HEK293T (cell line): ENCODE measurements around the gene EHD4.

ENCODE experiments used
- ARNT ChIP-seq: fragments of 450-650 bp; IDR thresholded peaks from 2 replicates; pipeline ENCODE4 v1.6.1; 2017; ENCODE audit warnings: mild to moderate bottlenecking
- BHLHE40 ChIP-seq: fragments of 450-650 bp; IDR thresholded peaks from 2 replicates; pipeline ENCODE4 v1.6.1; 2016; ENCODE audit warnings: mild to moderate bottlenecking, moderate library complexity, borderline replicate concordance
- ELF4 ChIP-seq: fragments of 450-650 bp; IDR thresholded peaks from 2 replicates; pipeline ENCODE4 v1.6.1; 2017; ENCODE audit warnings: antibody characterized with exemption
- FOXA1 ChIP-seq: fragments of 450-650 bp; IDR thresholded peaks from 2 replicates; pipeline ENCODE4 v1.6.1; 2016; ENCODE audit warnings: mild to moderate bottlenecking
- FOXK2 ChIP-seq: fragments of 450-650 bp; IDR thresholded peaks from 2 replicates; pipeline ENCODE4 v1.6.1; 2016; ENCODE audit warnings: mild to moderate bottlenecking
- FOXM1 ChIP-seq: fragments of 450-650 bp; IDR thresholded peaks from 2 replicates; pipeline ENCODE4 v1.6.1; 2017; ENCODE audit warnings: mild to moderate bottlenecking, borderline replicate concordance
- HDGF ChIP-seq: fragments of 450-650 bp; IDR thresholded peaks from 2 replicates; pipeline ENCODE4 v1.6.1; 2017; ENCODE audit warnings: antibody characterized with exemption, borderline replicate concordance
- L3MBTL2 ChIP-seq: fragments of 450-650 bp; conservative IDR thresholded peaks from 2 replicates; pipeline ENCODE4 v1.6.1; 2016; ENCODE audit warnings: mild to moderate bottlenecking
- LEF1 ChIP-seq: fragments of 450-650 bp; IDR thresholded peaks from 2 replicates; pipeline ENCODE4 v1.6.1; 2017; ENCODE audit warnings: mild to moderate bottlenecking, borderline replicate concordance
- NFRKB ChIP-seq: fragments of 450-650 bp; IDR thresholded peaks from 2 replicates; pipeline ENCODE4 v1.6.1; 2016; ENCODE audit warnings: mild to moderate bottlenecking, moderate library complexity
- SP1 ChIP-seq: fragments of 450-650 bp; IDR thresholded peaks from 2 replicates; pipeline ENCODE4 v1.6.1; 2017
- SUZ12 ChIP-seq: fragments of 450-650 bp; IDR thresholded peaks from 2 replicates; pipeline ENCODE4 v1.6.1; 2016; ENCODE audit warnings: mild to moderate bottlenecking
- TARDBP ChIP-seq: fragments of 450-650 bp; IDR thresholded peaks from 2 replicates; pipeline ENCODE4 v1.6.1; 2016
- ZNF384 ChIP-seq: fragments of 450-650 bp; IDR thresholded peaks from 2 replicates; pipeline ENCODE4 v1.6.1; 2016

DNA sequence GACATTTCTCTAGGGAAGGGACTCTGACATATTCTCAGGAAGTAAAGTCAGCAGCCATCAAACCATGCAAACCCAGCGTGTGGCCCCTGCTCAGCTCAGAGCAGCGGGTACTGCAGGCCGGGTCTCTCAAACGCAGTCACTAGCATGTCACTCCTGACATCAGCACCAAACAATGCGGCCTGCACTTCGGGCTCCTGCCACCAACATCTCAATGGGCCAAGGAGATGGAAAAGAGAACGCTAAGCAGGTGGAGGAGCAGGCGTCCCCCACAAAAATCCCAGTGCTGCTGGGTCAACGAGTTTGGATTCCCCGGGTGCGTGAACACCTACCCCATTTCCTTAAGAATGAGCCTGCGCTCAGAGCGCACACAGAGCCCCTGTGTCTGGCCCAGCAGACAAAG, 68.6 kb downstream of the EHD4 start:
- TF ChIP-seq ZNF384: no peak
- no peak for TF ChIP-seq FOXK2
- no peak for TF ChIP-seq BHLHE40
- no peak for TF ChIP-seq LEF1
- no peak for TF ChIP-seq ARNT
- TF ChIP-seq SP1: no peak
- TF ChIP-seq TARDBP: no peak
- no peak for TF ChIP-seq FOXM1
- TF ChIP-seq HDGF: no peak
- no peak for TF ChIP-seq ELF4
- no peak for TF ChIP-seq SUZ12
- TF ChIP-seq NFRKB: no peak
- no peak for TF ChIP-seq FOXA1
- TF ChIP-seq L3MBTL2: no peak
